NCI-H1092 treated with DMSO at 0.1 percent for 48 hours (cell line): Measurements from ENCODE around the gene PMFBP1.
"Not testable (repeated sequence)": the region's sequence is repeated elsewhere in the genome, so short reads cannot be mapped to it uniquely, and the experiment has no call there.

ENCODE experiments used
- DNase-seq: peaks from one replicate; lab custom pipeline; 2025; lab: John Stamatoyannopoulos, UW

The PMFBP1 gene

DNA sequence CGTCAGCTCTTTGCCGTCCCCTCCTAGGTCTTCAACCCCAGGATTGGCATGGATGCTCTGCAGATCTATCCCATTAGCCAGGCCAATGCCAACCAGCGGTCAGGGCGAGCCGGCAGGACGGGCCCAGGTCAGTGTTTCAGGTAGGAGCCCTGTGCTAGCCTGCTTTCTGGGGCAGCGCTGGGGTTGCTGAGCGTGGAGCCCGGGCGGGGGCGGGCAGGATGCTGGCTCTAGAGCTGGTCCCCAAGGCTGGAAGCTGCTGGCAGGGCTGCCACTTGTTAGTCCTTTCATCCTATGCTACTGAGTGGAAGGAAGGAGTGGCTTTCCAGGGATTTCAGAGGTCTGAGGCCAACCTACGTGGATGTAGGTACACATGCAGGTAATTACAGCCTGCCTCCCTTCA lies 66.0 kb downstream of the PMFBP1 start:
- DNase-seq = no peak

DNA sequence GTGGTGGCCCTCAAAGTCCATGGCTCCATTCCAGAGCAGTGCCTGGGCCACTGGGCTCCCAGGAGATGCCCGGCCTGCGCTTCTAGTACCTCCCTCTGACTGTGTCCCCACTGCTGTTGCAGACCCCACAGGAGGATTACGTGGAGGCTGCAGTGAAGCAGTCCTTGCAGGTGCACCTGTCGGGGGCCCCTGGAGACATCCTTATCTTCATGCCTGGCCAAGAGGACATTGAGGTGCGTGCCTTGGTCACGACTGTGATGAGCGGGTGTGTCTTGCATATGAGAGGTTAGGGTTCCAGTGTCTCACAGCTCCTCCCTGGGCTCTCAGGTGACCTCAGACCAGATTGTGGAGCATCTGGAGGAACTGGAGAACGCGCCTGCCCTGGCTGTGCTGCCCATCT lies 67.0 kb downstream of the PMFBP1 start:
- no peak for DNase-seq

DNA sequence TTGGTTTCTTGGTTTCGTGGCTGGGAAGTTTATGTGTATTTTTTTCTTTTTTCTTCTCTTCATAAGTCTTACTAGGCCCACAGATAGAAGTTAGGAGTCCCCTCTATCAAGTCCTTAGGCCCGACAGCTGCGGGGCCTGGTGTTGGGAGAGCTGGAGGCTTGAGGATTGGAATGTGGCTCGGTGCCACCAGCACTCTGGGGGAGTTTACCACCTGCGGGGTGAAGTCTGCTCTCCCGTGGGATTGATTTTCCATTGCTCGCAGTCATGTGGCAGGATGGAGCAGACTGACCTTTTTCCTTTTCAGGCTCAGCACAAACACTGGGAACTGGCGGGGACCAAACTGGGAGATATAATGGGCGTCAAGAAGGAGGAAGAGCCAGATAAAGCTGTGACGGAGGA lies 70.8 kb downstream of the PMFBP1 start:
- no peak for DNase-seq

DNA sequence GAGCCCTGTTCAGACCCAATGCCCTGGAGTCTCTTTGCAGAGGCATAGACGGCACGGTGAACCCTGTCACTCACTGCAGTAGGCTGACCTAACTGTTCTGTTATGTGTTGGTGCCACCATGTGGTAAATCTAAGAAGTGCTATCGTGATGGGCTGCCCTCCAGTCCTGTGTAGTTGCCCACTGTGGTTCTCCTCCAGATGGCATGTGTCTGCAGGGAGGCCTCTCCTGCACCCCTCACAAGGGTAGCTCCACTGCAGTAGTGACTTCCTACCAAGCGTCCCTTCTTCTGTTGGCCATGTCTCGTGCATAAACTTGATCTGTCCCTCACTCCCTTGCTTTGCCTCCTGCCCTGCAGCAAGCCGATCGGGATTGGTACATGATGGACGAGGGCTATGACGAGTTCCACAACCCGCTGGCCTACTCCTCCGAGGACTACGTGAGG lies 72.6 kb downstream of the PMFBP1 start:
- peak; percentile 47 for DNase-seq

DNA sequence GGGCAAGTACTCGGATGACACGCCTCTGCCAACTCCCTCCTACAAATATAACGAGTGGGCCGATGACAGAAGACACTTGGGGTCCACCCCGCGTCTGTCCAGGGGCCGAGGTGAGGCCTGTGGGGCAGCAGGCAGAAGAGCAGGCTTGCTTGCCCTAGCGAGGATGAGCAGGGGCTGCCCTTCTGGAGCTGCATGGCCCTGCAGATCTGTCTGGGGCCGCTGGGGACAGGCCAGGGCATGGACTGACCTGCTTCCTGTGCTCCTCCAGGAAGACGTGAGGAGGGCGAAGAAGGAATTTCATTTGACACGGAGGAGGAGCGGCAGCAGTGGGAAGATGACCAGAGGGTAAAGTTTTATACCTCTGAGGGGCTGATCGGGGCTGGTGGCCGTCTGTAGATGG lies 73.0 kb downstream of the PMFBP1 start:
- no peak for DNase-seq

DNA sequence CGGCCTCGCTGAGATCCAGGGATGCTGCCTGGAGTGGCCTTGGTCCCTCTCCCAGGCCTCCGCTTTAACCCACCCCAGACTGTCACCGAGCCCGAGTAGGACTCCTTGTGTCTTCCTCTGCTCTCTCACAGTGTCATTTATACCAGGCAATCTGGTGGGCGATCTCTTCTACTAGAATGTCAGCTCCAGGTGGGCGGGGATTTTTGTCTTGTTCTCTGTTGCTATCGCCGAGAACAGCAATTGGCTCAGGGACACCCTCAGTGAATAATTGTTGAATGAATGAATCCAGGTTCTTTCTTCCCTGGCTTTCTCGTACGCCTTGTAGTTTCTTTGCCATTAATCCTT lies 77.7 kb downstream of the PMFBP1 start:
- DNase-seq = no peak

DNA sequence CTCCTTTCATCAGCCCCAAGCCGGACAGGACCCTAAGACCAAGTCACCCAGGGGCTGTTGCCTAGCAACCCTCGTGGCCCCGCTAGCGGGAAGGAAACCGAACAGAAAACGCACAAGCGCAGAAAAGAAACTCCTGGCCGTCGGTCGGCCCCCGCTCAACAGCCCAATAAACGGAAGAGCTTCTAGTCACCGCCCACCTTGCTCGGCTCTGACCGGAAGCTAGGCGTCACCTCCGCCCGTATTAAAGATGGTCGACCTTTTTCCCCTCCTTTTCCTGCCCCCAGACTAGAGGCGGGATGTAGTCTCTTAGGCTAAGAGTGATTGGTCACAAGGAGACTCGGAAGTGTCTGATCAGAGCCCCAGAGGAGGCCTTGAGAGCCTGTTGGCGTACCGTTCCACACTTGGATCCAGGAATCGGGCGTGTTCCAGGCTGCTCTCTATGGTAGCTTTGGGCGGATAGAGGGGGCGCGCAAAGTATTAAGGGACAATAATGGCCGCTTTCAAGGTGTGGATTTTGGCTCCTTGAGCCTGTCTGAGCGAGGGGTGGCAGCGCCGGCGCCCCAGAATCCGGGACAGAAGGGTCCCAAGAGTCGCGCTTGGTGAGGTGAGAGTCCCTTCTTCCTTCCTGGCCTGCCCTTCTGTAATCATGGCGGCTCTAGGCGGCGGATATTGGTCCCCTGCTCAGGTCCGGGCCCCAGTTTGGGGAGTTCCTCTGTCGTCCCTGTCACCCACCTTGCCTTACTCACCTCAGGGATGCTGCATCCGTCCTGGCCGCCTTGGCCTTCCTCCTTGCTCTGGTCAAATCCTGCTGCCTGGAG lies 78.3 kb downstream of the PMFBP1 start, which contains the start of the genes DHX38 and TXNL4B:
DHX38 (plus strand) TSS at position 400 of the 818 bp plus-strand sequence. CDS start 2,311 bp downstream, outside the sequence.
TXNL4B (minus strand) TSS at position 173 of the 818 bp plus-strand sequence. CDS start 2,871 bp downstream, outside the sequence.
- peak; percentile 99 for DNase-seq

DNA sequence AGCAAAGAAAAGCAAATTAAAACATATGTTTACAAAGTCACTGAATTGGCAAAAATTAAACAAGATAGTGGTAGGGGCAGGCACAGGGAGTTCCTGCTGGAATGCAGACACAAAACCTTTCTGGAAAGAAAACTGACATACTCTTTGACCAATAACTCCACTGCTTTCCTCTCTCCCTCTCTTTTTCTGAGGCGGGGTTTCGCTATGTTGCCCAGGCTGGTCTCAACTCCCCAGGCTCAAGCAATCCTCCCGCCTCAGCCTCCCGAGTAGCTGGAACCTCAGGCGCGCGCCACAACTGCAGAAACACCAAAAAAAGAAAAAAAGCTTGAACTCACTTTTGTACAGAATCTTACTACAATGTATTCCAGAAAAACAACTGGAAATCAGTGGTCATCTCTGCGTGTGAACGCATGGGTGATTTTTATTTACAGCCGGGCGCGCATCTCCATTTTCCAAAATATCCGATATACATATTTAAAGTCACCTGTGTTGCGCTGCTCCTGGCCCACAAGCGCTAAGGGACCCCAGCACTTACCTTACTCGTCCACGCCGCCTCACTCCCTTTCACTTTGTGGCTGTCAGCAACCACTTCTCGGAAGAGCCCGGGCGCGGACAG lies 79.0 kb downstream of the PMFBP1 start:
- DNase-seq = no peak

DNA sequence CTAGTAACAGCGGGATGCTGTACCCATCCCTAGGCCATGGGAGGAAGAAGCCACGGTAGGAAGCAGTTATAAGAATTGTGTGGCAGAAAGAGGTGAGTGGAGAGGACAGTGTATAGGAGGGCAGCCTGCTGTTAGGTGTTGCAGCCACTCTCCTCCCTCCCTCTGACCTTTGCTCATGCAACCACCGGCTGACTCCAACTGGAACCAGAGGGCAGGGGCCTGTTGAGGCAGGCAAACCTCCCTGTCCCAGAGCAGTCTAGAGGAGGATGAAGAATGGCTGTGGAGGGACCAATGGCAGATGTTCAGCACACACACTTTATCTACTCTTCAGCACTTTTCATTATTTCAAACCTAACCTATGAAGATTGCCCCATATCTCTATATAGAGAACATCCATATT lies 80.7 kb downstream of the PMFBP1 start:
- DNase-seq = no peak

DNA sequence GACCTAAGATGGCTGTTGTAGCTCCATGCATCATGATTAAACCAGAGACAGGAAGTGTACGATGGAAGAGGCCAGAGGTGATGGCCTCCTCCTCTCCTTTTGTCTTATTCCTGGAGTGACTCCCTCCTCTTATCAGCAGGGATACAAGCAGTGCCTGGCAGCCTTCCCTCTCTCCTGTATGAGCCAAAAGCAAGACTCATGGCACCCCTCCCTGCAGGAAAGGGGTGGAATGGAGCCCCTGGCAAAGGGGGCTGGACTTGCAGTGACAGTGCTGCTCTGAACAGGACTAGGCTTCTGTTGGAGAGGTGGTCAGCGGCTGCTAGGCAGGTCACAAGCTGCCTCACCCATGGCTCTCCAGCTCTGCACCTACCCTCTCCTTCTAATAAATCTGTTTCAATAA lies 87.0 kb downstream of the PMFBP1 start:
- no peak for DNase-seq

DNA sequence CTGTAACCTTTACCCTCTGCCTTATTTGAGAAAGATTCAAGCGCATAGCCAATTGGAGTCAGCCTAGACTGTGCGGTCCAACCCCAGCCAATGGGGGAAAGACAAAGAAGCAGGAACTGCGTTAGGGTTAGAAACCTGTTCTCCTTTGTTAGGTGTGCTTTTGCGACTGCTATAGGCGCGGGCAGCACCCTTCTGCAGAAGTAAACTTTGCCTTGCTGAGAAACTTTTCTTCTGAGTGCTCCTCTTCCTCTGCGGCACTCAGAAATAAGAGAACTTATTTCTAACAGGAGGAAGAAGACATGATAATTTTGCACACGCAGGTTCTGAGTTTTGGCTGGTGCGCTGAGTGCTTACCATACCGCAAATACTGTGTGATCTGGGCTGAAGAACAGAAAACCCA lies 87.5 kb downstream of the PMFBP1 start:
- no peak for DNase-seq

DNA sequence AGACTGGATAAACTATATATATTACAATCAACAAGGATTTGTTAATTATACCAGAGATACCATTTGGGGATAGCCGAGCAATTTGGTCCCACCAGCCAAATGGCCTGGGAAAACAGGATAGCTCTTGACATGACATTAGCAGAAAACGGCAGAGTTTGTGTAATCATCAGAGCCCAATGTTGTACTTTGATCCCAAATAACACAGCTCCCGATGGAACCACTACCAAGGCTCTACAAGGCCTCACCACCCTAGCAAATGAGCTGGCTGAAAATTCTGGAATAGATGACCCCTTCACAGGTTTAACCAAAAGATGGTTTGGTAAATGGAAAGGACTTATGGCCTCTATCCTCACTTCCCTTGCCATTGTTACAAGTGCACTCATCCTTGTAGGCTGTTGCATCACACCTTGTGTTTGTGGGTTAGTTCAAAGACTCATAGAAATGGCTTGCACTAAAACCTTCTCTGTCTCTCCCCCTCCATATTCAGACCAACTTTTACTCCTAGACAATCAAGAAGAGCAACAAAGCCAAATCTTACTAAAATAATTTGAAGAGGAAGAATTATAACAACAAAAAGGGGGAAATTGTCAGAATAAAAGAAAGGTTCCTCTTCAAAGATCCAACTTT lies 88.1 kb downstream of the PMFBP1 start:
- no peak for DNase-seq

DNA sequence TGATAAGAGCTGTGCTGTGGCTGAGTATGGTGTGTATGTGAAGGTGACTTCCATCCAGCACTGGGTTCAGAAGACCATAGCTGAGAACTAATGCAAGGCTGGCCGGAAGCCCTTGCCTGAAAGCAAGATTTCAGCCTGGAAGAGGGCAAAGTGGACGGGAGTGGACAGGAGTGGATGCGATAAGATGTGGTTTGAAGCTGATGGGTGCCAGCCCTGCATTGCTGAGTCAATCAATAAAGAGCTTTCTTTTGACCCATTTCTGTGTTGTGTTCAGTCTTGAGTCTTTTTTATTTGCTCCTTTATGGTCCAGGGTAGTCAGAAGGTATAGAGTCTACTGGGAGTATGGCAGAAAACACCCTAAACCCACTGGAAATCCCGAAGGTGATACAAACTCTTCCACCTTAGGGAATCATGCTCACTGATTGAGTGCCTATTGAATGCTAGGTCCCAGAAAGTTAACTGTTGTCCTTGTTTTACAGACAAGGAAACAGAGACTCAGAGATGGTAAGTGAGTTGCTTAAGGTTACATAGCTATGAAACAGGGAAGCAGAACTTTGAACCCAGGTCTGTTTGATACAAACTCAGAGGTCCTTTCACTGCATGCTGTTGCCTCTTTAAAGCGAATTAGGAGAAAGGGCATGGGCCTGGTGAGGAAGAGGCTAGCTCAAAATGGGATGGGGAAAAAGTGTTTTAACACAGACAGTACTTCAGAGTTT lies 94.8 kb downstream of the PMFBP1 start:
- DNase-seq = not testable (repeated sequence)

DNA sequence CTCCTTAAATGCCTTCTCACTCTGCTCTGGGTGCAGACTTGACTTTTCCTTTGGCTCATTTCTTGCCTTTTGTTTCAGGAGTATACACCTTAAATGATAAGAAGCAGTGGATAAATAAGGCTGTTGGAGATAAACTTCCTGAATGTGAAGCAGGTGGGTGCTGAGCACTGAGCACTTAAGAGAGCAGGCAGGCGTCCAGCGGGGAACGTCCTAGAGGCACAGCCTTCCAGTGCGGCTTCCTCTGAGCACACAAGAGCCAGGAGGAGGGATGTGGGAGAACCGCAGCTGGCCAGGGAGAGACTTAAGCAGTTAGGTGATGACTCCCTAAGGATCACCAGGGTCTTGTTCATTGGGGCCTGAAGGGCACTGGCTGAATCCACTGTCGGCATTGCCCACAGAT lies 96.9 kb downstream of the PMFBP1 start:
- not testable (repeated sequence) for DNase-seq

DNA sequence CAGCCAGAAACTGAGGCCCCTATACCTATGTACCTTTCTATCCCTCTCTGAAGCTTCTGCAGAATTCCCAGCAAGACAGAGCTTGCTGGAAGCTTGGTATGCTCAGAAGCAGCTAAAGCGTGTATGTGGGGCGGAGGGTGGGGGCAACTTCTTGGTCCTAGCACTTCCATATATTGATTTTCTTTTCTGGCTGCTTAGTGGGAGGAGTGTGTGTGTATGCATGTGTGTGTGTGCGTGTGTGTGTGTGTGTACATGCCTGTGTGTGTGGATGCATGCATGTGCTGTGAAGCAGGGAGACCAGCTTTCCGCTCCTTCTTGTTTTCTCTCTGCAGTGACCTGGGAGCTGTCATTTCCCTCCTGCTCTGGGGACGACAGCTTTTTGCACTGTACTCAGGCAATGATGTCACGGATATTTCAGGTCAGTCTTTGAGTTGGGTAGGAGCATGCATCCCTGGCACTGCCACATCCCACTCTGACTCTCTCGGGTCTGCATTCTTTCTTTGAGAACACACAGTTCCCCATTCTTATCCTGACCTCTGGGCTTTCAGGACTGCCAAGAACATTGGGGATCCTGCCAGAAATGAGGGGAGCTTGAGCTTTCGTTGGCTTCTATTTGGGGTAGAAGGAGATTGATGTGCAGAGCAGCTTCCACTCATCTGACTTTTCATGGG lies 98.3 kb downstream of the PMFBP1 start:
- no peak for DNase-seq

DNA sequence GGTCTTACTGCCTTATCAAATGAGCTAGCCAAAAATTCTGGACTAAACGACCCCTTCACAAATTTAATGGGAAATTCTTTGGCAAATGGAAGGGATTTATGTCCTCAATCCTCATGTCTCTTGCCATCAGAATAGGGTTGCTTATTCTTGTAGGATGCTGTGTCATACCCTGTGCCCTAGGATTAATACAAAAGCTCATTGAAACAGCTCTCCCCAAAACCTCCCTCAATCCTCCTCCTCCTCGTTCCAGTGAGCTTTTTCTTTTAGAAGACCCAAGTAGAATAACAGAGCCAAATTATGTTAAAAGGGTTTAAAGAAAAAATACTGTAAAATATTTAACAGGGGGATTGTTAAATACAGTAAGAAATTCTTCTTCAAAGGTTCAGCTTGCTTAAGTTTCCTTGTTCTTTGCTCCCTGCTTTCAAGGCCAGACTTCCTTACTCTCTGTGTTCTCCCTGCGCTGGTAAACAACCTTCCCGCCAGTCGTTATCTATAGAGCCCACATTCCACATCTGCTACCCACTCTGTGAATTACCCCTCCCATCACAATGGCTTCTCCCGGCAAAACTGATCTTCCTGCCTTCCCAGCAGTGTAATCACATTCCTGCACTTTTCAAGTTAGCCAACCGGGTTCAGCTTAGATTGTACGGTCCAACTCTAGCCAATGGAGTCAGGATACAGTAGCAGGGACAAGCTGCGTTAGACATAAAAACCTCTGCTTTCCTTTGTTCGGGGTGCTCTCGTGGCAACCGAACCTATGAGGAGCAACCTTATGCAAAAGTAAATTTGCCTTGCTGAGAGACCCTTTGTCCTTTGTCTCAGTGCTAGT lies 99.2 kb downstream of the PMFBP1 start:
- no peak for DNase-seq
